ENCODE data around the gene PDCL2.
"Not testable (repeated sequence)": the region's sequence is repeated elsewhere in the genome, so short reads cannot be mapped to it uniquely, and the experiment has no call there.

PDCL2 gene, protein sequence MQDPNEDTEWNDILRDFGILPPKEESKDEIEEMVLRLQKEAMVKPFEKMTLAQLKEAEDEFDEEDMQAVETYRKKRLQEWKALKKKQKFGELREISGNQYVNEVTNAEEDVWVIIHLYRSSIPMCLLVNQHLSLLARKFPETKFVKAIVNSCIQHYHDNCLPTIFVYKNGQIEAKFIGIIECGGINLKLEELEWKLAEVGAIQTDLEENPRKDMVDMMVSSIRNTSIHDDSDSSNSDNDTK

GRCh38 chr4:55592014-55592413 is at the start of gene PDCL2:
TSS of gene PDCL2 (minus strand) at chr4:55592245. CDS start at chr4:55592109, 136 bp downstream.
- DNase-seq: no peak

- DNase-seq: no peak
Measured at GRCh38 chr4:55637272-55637820, 45.3 kb upstream of the PDCL2 start.

DNA sequence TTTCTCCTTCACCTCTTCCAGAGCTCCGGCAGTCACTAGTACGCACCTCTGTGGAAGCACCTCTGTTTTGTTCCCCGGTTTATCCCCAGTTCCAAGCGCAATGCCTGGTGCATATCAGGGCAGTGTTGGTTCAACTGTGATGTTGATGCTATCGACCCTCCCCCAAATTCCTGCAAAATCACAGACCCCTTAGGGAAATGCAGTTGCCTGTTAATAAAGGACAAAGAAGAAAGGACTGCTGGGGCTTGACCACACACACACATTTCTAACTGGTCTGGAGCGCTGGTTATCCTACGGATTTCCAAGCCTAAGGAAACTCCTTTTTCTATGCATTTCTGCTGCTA is 44.6 kb upstream of the PDCL2 start:
- DNase-seq: no peak

DNA sequence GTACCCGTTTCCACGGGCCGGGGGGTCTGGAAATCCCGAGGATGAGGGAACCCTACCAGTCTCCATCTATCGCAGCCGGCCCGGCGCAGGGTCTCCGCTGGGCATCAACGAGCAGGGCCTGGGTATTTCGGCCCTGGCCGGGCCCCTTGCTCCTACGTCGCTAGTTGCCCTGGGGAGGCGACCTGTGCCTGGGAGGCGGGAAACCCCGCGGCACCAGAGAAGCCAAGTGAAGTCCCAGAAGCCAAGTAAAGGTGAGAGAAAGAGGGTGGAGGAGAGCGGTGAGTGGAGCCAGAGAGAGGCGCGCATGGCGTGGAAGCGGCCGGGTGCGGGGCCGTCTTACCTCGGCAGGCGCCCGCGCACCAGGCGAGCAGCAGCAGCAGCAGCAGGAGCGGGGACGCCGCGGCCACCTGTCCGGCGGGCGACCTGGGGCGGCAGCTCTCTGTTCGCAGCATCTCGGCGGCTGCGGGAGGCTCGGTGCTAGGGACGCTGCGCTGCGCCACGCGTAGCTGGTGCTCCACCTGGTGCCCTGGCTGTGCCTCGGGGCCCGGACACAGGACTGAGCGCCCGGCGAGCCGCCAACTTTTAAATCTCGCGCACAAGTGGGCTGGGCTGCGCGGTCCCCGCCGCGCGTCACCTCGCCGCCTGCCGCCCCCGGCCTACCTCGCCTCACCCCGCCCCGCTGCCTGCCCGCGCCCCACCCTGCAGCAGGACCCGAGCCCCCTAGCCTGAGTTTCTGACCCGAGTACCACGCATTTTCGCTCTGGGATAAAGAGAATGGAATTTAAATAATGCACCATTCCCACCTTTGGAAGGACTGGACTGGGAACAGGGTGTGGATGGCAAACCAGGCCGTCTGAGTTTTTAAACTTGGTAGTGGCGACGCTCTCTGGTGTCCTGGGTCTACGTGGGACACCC is 44.0 kb upstream of the PDCL2 start, which contains the start of gene NMU:
NMU (minus strand) TSS at position 558 of the 915 bp plus-strand sequence; CDS start at position 452, 106 bp downstream.
- DNase-seq: peak; percentile 9

DNA sequence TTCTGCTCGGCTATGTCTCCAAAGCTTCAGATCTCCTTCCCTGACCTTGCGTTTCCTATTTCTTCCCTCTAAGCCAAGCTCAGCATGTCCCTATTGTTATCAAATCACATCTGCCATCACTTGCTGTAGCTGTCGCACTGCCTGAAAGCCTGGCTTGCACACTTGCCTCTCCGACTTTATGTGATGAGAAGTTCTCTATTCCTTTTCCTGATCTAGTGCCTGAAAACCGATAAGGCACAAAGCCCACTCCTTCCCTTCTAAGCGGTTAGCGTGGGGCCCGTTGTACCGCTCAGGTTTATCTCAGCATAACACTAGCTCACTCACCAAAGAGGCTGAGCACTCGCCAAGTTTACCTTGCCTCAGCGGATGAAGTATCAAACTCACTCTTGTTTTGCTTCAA is 43.2 kb upstream of the PDCL2 start:
- DNase-seq: no peak

- DNase-seq: no peak
Measured at GRCh38 chr4:55634417-55635128, 42.5 kb upstream of the PDCL2 start.

GRCh38 chr4:55633903-55634302 is 41.9 kb upstream of the PDCL2 start:
- no peak for DNase-seq

DNA sequence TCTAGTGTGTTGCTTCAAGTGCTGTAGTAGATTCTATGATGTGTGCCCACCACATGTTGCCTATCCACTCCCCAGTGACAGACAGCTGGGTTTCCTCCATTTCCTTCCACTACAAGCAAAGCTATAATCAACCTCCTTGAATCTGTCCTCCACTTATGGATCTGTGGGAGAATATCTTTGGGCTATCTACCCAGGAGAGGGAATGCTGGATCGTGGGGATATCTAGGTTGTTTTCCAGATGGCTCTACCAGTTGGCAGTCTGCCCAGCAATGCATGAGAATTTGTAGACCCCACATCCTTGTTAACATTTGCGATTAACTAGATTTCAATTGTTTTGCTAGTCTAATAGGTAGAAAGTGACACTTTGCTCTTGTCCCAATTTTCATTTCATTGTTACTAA is 33.8 kb upstream of the PDCL2 start:
- no peak for DNase-seq

DNA sequence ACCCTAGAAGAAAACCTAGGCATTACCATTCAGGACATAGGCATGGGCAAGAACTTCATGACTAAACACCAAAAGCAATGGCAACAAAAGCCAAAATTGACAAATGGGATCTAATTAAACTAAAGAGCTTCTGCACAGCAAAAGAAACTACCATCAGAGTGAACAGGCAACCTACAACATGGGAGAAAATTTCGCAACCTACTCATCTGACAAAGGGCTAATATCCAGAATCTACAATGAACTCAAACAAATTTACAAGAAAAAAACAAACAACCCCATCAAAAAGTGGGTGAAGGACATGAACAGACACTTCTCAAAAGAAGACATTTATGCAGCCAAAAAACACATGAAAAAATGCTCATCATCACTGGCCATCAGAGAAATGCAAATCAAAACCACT is 32.0 kb upstream of the PDCL2 start:
- not testable (repeated sequence) for DNase-seq

DNA sequence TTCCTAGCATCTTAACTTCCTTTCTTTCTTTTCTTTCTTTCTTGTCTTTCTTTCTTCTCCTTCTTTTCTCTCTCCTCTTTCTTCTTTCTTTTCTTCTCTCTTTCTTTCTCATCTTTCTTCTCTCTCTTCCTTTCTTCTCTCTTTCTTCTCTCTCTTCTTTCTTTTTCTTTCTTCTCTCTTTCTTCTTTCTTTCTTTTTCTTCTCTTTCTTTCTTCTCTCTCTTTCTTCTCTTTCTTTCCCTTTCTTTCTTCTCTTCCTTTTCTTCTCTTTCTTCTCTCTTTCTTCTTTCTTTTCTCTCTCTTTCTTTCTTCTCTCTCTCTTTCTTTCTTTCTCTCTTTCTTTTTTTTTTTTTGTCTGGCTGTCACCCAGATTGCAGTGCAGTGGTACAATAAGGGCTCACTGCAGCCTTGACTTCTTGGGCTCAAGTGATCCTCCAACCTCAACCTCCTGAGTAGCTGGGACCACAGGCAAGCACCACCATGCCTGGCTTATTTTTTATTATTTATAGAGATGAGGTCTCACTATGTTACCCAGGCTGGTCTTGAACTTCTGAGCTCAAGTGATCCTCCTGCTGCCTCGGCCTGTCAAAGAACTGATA is 26.6 kb upstream of the PDCL2 start:
- DNase-seq: no peak

GRCh38 chr4:55617587-55618197 is 25.6 kb upstream of the PDCL2 start:
- no peak for DNase-seq

DNA sequence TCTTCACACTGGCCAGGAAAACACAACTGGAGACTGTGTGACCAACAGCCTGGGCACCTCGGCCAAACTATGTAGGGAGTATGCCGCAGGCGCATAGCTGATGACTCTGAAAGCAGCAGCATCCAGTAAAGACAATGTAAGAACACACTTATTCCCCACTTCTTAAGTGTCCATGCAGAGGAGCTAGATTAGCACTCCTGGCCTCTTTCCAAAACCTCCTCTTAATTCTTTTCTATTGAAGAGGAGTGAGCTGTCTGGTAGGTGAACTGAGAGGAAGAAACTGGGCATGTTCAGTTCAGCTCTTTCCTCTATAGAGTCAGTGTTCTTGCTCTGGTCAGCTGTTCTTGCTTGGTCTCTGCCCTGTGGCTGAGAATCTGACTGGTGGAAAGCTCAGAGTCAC is 23.0 kb upstream of the PDCL2 start:
- DNase-seq: no peak

DNA sequence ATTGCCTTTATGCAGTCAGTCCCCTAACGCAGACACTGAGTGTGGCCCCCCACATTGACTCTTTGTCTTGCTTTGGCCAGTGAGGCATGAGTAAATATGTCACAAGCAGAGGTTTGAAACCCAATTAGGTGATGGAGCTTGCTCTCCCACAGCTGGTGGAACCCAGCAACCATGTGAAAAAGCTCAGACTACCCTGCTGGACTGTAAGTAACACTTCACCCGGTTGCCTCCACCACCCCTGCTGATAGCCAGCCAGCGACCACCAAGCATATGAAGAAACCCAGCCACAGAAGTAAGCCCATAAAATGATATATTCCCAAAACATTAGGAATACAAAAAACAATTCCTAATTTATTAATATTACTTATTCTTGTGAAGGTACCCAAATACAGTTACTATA is 21.6 kb upstream of the PDCL2 start:
- DNase-seq: no peak

DNA sequence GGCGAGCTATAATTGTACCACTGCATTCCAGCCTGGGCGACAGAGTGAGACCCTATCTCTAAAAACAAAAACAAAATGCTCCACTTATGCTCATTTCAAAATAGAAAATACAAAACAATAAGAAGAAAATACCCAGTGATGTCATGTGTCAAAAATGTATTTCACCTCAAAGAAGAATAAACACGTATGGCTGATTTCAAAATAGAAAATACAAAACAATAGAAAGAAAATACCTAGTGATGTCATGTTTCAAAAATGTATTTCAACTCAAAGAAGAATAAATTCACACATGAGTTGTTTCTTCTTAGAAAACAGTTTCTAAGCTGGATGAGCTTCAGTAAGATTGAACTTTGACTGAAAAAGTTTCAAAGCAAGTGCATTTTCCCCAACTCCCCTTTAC is 20.3 kb upstream of the PDCL2 start:
- no peak for DNase-seq

DNA sequence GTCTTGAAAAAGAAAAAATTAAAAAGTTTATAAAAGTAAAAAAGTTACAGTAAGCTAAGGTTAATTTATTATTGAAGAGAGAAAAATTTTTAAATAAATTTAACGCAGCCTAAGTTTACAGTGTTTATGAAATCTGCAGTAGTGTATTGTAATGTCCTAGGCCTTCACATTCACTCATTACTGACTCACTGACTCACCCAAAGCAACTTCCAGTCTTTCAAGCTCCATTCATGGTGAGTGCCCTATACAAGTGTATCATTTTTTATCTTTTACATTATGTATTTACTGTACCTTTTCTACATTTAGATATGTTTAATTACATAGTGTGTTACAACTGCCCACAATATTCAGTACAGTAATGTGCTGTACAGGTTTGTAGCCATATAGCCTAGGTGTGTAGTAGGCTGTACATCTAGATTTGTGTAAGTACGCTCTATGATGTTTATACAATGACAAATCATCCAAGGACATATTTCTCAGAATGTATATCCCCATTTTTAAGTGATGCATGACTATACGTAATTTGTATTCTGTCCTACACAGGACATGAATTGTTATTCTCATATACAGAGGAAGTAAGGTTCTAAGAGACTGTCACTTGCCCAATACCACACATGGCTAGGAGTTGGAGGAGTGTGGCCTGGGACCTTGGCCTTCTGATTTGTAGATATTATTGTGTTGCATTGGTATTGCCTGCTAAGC is 19.5 kb upstream of the PDCL2 start:
- DNase-seq: no peak

- no peak for DNase-seq
Measured at GRCh38 chr4:55610381-55610780, 18.3 kb upstream of the PDCL2 start.

DNA sequence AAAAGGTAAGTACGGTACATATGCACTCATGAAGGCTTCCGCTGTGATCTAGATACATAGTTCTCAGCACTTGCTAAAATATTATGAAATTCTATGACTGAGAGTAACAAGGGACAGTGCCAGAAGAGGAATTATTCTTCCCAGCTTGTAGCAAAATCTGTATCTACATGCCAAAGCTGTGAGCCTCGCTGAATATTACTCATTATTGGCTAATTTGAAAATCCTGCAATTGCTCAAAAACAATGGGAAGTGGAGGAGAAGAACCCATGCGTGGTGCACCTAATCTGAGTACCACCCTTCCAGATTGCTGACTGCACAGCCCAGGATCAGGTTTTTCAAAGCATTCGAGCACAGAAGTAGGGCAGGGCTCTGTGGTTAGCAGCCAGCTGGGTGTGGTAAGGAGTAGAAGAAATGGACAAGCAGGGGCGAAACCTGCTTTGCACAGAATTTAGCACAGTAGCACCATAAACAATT is 17.4 kb upstream of the PDCL2 start:
- no peak for DNase-seq

GRCh38 chr4:55608591-55608990 is 16.5 kb upstream of the PDCL2 start:
- no peak for DNase-seq

GRCh38 chr4:55604996-55605395 is 13.0 kb upstream of the PDCL2 start:
- DNase-seq: no peak

DNA sequence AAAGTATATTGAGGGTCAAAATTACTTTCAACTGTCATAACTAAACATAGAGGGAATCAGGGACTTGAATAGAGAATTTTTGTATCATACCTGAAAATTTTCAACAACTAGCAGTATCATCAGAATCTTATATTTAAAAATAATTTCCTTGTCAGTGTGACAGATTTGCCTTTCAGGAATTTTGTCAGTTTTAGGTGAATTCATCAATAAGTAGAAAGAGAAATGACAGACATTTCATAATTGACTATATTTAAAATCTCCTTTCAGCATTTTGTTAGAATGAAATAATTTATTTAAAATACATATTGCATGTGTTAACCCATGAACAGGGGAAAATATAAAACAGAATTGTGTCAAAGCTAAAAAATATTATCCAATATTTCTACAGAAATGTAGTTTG is 8.6 kb upstream of the PDCL2 start:
- no peak for DNase-seq

GRCh38 chr4:55598641-55599040 is 6.6 kb upstream of the PDCL2 start:
- no peak for DNase-seq

GRCh38 chr4:55588160-55588559 is 3.9 kb downstream of the PDCL2 start:
- no peak for DNase-seq

Data from stimulated activated CD4-positive, alpha-beta T cell treated with anti-CD3 and anti-CD28 coated beads, Interleukin-4, amount 100 ng/mL, for 1 hour (primary cell).